Mesenchymal stem cell (in vitro differentiated cells and primary cell): ENCODE results near the gene SASH1.

Experiments used
- DNase-seq: peaks from one replicate; pipeline ENCODE4 v3.0.0-alpha.2; 2013
- H2AFZ ChIP-seq: one replicate; pipeline ENCODE4 v1.6.1; 2013; ENCODE audit warnings: low read depth, mild to moderate bottlenecking, control low read depth, inconsistent platforms, low read length, moderate library complexity
- H2AK5ac ChIP-seq: 2 replicates; pipeline ENCODE4 v1.6.1; 2013; ENCODE audit warnings: low read length, moderate library complexity, mild to moderate bottlenecking, inconsistent platforms; ENCODE audit not compliant: severe bottlenecking
- H2BK120ac ChIP-seq: one replicate; pipeline ENCODE4 v1.6.1; 2013; ENCODE audit warnings: low read depth, mild to moderate bottlenecking, inconsistent platforms, low read length, moderate library complexity
- H2BK12ac ChIP-seq, 2 experiments: one replicate each; pipeline ENCODE4 v1.6.1; 2013; ENCODE audit warnings: inconsistent platforms in 2 of 2, low read length in 2 of 2, mild to moderate bottlenecking in 2 of 2, moderate library complexity in 2 of 2, control low read depth in 1 of 2
- H2BK15ac ChIP-seq: one replicate; pipeline ENCODE4 v1.6.1; 2013; ENCODE audit warnings: mild to moderate bottlenecking, low read depth, inconsistent platforms; ENCODE audit not compliant: poor library complexity, severe bottlenecking
- H2BK5ac ChIP-seq: 2 replicates; pipeline ENCODE4 v1.6.1; 2013; ENCODE audit warnings: low read depth, mild to moderate bottlenecking, low read length, control low read depth, inconsistent platforms; ENCODE audit not compliant: poor library complexity, severe bottlenecking
- H3K14ac ChIP-seq, 2 experiments: one replicate each; pipeline ENCODE4 v1.6.1; 2013; ENCODE audit warnings: inconsistent platforms in 2 of 2, low read length in 2 of 2, control low read depth in 1 of 2, mild to moderate bottlenecking in 1 of 2, moderate library complexity in 1 of 2
- H3K18ac ChIP-seq, 2 experiments: one replicate each; pipeline ENCODE4 v1.6.1; 2013; ENCODE audit warnings: inconsistent platforms in 2 of 2, low read length in 2 of 2, control low read depth in 1 of 2, low read depth in 1 of 2, mild to moderate bottlenecking in 1 of 2
- H3K23ac ChIP-seq, 2 experiments: one replicate each; pipeline ENCODE4 v1.6.1; 2013; ENCODE audit warnings: inconsistent platforms in 2 of 2, low read length in 2 of 2, mild to moderate bottlenecking in 2 of 2, moderate library complexity in 2 of 2, control low read depth in 1 of 2
- H3K27ac ChIP-seq: 2 replicates; pipeline ENCODE4 v1.5.1; 2013; ENCODE audit warnings: mild to moderate bottlenecking, moderate library complexity, low read length, control low read depth, inconsistent platforms; ENCODE audit not compliant: poor library complexity, severe bottlenecking
- H3K27me3 ChIP-seq, 2 experiments: 2 replicates each; pipeline versions ENCODE4 v1.6.1 to v1.7.0; 2013; ENCODE audit warnings: low read length in 2 of 2, mild to moderate bottlenecking in 2 of 2, moderate library complexity in 2 of 2, control low read depth in 1 of 2, inconsistent platforms in 1 of 2; ENCODE audit not compliant: control insufficient read depth in 1 of 2, insufficient read depth in 1 of 2
- H3K36me3 ChIP-seq, 2 experiments: 2 replicates each; pipeline versions ENCODE4 v1.6.1 to v1.7.0; 2013; ENCODE audit warnings: low read length in 2 of 2, control low read depth in 1 of 2, inconsistent platforms in 1 of 2, low read depth in 1 of 2, mild to moderate bottlenecking in 1 of 2; ENCODE audit not compliant: insufficient read depth in 2 of 2, control insufficient read depth in 1 of 2
- H3K4ac ChIP-seq, 2 experiments: one replicate each; pipeline ENCODE4 v1.6.1; 2013; ENCODE audit warnings: inconsistent platforms in 2 of 2, low read length in 2 of 2, mild to moderate bottlenecking in 2 of 2, moderate library complexity in 2 of 2, control low read depth in 1 of 2, low read depth in 1 of 2
- H3K4me1 ChIP-seq: 2 replicates; pipeline ENCODE4 v1.6.1; 2013; ENCODE audit warnings: low read depth, low read length, control low read depth; ENCODE audit not compliant: control insufficient read depth, insufficient read depth
- H3K4me2 ChIP-seq: 2 replicates; pipeline ENCODE4 v1.6.1; 2013; ENCODE audit warnings: low read length, mild to moderate bottlenecking, inconsistent platforms; ENCODE audit not compliant: poor library complexity, severe bottlenecking
- H3K4me3 ChIP-seq, 2 experiments: 2 replicates each; pipeline versions ENCODE4 v1.5.1 to v1.7.0; 2013; ENCODE audit warnings: low read length in 2 of 2, mild to moderate bottlenecking in 2 of 2, control low read depth in 1 of 2, low read depth in 1 of 2; ENCODE audit not compliant: insufficient read depth in 1 of 2
- H3K79me1 ChIP-seq: replicated peaks from 2 replicates; pipeline ENCODE4 v1.6.1; 2013; ENCODE audit warnings: mild to moderate bottlenecking, control low read depth, low read length, inconsistent platforms; ENCODE audit not compliant: poor library complexity, severe bottlenecking
- H3K9ac ChIP-seq: 2 replicates; pipeline ENCODE4 v1.7.0; 2013; ENCODE audit warnings: mild to moderate bottlenecking, low read length, moderate library complexity
- H3K9me3 ChIP-seq: 2 replicates; pipeline ENCODE4 v1.7.0; 2013; ENCODE audit warnings: mild to moderate bottlenecking, low read length; ENCODE audit not compliant: control insufficient read depth
- H4K8ac ChIP-seq: one replicate; pipeline ENCODE4 v1.6.1; 2013; ENCODE audit warnings: inconsistent platforms, mild to moderate bottlenecking, low read length, moderate library complexity
- H4K91ac ChIP-seq: one replicate; pipeline ENCODE4 v1.6.1; 2013; ENCODE audit warnings: mild to moderate bottlenecking, low read length, inconsistent platforms
- WGBS: methylation state at CpG from one replicate; pipeline ENCODE4 v1.1.7; 2013; ENCODE audit warnings: mixed read lengths; 5-methylcytosine and 5-hydroxymethylcytosine counted together

Gene SASH1

DNA sequence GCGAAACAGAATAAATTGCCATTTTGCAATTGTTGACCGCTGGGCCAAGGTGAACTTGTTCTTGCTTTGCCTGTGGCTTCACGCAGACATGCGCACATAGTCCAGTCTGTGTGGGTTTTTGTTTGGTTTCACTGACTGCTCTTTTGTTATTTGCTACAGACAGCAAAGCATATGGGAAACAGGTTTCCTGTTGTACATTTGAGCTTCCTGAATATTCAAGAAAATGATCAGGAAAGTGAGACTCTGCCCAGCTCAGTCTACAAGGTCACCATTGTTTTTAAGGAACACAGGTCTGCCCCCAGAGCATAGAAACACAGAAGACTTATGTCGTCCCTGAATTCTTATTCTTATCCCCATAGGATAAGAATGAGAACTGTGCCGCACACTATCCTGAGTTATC lies 55.6 kb downstream of the SASH1 start:
- Histone ChIP-seq H2BK120ac (no peak overlapping the region), H2BK5ac (no peak overlapping the region), H4K8ac (no peak overlapping the region), H2BK12ac (no peak overlapping the region), H3K4ac (no peak overlapping the region), H3K18ac (no peak overlapping the region), H4K91ac (no peak overlapping the region), H3K23ac (no peak overlapping the region), H3K79me1 (peaks cover 17% of the 10 kb centered on the region), H3K36me3 (peaks cover 0 to 69% of the 10 kb centered on the region in 2 experiments), H2AK5ac (no peak overlapping the region), H3K4me1 (no peaks in the 10 kb centered on the region), H3K27ac (no peak overlapping the region), H3K4me2 (no peak overlapping the region), H3K14ac (no peak overlapping the region), H3K9me3 (no peaks in the 10 kb centered on the region), H3K4me3 (no peak overlapping the region), H2AFZ (no peak overlapping the region), H3K27me3 (no peaks in the 10 kb centered on the region), H2BK15ac (no peak overlapping the region), H3K9ac (no peak overlapping the region)
- 86% methylated on average over 5 of the region's 6 CpGs for WGBS
- no peak for DNase-seq

- no peak overlapping the region for H3K18ac ChIP-seq
- H3K14ac ChIP-seq: no peak overlapping the region
- H3K23ac ChIP-seq: no peak overlapping the region
- no peak overlapping the region for H2BK5ac ChIP-seq
- peaks cover 19% of the 10 kb centered on the region for H3K79me1 ChIP-seq
- no peaks in the 10 kb centered on the region for H3K4me1 ChIP-seq
- H2BK120ac ChIP-seq: no peak overlapping the region
- no peak overlapping the region for H2AK5ac ChIP-seq
- H3K4me2 ChIP-seq: no peak overlapping the region
- DNase-seq: no peak
- no peaks in the 10 kb centered on the region for H3K27me3 ChIP-seq
- no peak overlapping the region for H4K91ac ChIP-seq
- H3K9me3 ChIP-seq: no peaks in the 10 kb centered on the region
- no peak overlapping the region for H3K4me3 ChIP-seq
- no peak overlapping the region for H3K4ac ChIP-seq
- no peak overlapping the region for H3K27ac ChIP-seq
- WGBS: 100% methylated on average over 1 of the region's 1 CpG
- H2BK15ac ChIP-seq: no peak overlapping the region
- no peak overlapping the region for H2BK12ac ChIP-seq
- H3K36me3 ChIP-seq: peaks cover 0 to 65% of the 10 kb centered on the region in 2 experiments
- no peak overlapping the region for H4K8ac ChIP-seq
- H3K9ac ChIP-seq: no peak overlapping the region
- no peak overlapping the region for H2AFZ ChIP-seq
Observed at GRCh38 chr6:148398678-148399077, 56.0 kb downstream of the SASH1 start.

DNA sequence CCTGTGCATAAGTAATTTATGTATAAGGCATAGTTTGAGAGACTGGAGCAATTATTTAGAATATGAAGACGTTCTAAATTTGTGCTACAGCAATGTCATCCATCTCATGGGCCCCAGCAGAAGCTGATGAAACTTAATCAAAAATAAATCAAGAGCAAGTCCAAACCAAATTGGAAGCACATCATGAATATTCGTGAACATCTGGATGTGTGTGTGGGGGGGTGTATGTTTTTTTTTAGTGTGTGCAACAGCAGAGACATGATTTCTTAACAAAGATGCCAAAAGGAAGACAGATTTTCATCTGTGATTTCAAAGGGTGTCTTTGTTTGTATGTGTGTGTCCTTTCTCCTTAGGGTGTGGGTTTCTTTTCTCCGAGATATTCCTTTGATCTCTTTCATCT lies 58.9 kb downstream of the SASH1 start:
- Histone ChIP-seq H3K4me3 (no peak overlapping the region), H3K36me3 (peaks cover 0 to 41% of the 10 kb centered on the region in 2 experiments), H3K4me1 (peaks cover 4% of the 10 kb centered on the region), H4K91ac (no peak overlapping the region), H2AFZ (no peak overlapping the region), H2BK120ac (no peak overlapping the region), H3K18ac (no peak overlapping the region), H3K23ac (no peak overlapping the region), H3K4ac (no peak overlapping the region), H3K9ac (no peak overlapping the region), H2BK5ac (no peak overlapping the region), H3K14ac (no peak overlapping the region), H2BK15ac (no peak overlapping the region), H4K8ac (no peak overlapping the region), H3K4me2 (no peak overlapping the region), H2AK5ac (no peak overlapping the region), H2BK12ac (no peak overlapping the region), H3K27ac (no peak overlapping the region), H3K9me3 (no peaks in the 10 kb centered on the region), H3K79me1 (peaks cover 22% of the 10 kb centered on the region), H3K27me3 (no peaks in the 10 kb centered on the region)
- whole genome bisulfite sequencing: 87% methylated on average over 3 of the region's 3 CpGs
- DNase-seq: no peak

DNA sequence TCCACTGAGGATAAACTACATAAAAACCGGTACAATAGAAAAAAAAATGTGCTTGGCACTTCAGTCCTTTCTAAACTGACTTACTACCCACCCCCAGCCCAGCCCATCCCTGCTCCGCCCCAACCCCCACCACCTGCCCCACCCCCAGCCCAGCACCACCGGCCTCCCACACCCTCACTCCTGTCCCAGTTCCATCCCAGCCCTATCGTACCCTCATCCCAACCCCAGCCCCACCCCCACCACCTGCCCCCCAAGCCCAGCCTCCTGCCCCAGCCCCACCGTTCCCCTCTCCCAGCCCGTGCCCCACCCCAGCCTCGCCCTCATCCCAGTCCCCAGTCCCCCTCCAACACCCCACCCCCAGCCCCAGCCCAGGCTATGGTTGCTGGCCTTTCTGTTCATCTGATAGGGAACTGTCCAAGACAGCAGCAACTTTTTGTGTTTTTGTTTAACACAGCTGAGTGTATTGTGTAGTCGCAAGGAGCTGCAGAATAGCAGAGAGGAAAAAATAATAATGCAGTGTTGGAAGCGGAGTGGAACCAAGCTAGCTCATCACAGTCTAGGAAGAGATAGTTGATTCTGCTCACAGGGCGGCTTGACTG lies 61.9 kb downstream of the SASH1 start:
- no peak overlapping the region for H3K4ac ChIP-seq
- no peak overlapping the region for H2BK120ac ChIP-seq
- H3K27me3 ChIP-seq: no peaks in the 10 kb centered on the region
- no peak overlapping the region for H2BK5ac ChIP-seq
- H3K27ac ChIP-seq: no peak overlapping the region
- H3K23ac ChIP-seq: no peak overlapping the region
- no peak overlapping the region for H2AFZ ChIP-seq
- H3K4me1 ChIP-seq: peaks cover 4% of the 10 kb centered on the region
- H3K14ac ChIP-seq: no peak overlapping the region
- H2BK12ac ChIP-seq: no peak overlapping the region
- peak overlapping the region in 1 of 2 experiments; percentile 52 for H3K18ac ChIP-seq
- no peak overlapping the region for H3K9ac ChIP-seq
- no peak for DNase-seq
- 57% methylated on average over 10 of the region's 10 CpGs for WGBS
- H2BK15ac ChIP-seq: no peak overlapping the region
- no peak overlapping the region for H4K8ac ChIP-seq
- no peaks in the 10 kb centered on the region for H3K9me3 ChIP-seq
- H3K4me3 ChIP-seq: no peak overlapping the region
- H4K91ac ChIP-seq: no peak overlapping the region
- H3K4me2 ChIP-seq: no peak overlapping the region
- peaks cover 0 to 25% of the 10 kb centered on the region in 2 experiments for H3K36me3 ChIP-seq
- peaks cover 23% of the 10 kb centered on the region for H3K79me1 ChIP-seq
- no peak overlapping the region for H2AK5ac ChIP-seq
